Stimulated activated CD4-positive, alpha-beta T cell treated with anti-CD3 and anti-CD28 coated beads, Interleukin-1b, Interleukin-23, amount 100 ng/mL, for 48 hours (primary cell): ENCODE results near the gene ATP6V0A1.
"Not testable (repeated sequence)": the region's sequence is repeated elsewhere in the genome, so short reads cannot be mapped to it uniquely, and the experiment has no call there.

ENCODE experiments used
- DNase-seq: peaks from one replicate; pipeline ENCODE4 v3.0.0-alpha.2; 2020

Gene ATP6V0A1

DNA sequence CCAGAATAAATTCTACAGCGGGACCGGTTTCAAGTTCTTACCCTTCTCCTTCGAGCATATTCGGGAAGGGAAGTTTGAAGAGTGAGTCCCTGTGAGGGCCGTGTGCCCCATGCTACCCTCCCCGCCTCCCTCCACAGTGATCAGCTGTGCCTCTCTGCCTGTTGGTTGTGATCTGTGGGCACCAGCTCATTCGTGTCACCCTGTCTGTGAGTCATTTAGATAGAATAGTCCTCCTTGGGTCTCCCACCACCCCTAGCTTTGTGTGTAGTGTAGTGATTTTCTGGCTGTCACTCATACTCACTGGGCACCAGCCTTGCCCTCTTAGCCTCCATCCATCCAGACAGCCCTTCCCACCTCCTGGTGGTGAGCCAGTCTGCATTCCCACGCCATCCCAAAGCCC is 62.4 kb downstream of the ATP6V0A1 start:
- DNase-seq, result no peak

DNA sequence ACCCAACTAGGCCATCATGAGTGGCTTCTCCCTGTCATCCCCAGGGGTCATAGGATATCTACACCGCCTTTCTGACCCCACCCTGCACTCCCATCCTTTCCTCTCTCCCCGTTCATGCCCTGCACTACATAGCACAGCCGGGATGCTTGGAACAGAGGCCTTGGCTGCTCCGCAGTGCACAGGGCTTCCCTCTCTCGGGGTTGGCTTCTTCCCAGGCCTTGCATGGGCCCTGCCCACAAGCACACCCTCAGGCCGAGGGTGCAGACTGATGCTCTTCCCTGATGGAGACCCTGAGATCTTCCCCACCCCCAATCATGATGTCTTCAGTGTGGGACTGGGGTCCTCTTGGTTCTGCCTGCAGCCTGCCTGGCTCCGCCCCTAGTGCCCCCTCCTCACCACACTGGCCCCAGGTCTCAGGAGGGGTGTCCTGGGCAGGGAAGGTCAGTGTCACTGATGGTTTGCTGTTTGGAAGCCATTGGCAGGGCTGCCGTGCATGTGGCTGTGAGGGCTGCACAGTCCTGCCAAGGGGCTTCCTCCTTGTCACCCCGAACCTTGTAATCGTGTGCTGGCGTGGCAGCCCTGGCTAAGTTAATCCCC is 63.1 kb downstream of the ATP6V0A1 start:
- no peak for DNase-seq

- DNase-seq, result no peak
Measured at GRCh38 chr17:42522263-42522790, 63.6 kb downstream of the ATP6V0A1 start.

DNA sequence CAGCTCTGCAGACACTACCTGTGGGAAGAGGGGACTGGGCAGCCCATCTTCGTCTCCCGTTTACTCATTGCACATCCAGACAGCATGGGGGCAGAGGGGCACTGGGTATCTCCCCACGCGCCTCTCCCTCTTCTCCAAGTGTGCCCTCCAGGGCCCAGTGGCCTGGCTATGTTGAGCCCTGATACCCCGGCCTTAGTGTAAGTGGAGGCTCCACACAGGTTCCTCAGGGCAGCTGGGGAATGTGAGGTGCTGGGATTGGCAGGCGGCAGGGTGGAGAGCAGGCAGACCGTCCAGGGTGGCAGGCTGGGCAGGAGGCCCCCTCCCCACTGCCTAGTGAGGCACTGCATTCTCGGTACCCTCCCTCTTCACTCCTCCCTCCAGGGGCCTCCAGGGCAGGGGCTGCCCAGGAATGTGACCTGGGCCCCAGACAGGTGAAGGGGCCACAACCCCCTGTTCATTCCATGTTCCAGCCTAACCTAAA is 64.2 kb downstream of the ATP6V0A1 start:
- no peak for DNase-seq

GRCh38 chr17:42525221-42525620 is 66.5 kb downstream of the ATP6V0A1 start:
- DNase-seq, result no peak

DNA sequence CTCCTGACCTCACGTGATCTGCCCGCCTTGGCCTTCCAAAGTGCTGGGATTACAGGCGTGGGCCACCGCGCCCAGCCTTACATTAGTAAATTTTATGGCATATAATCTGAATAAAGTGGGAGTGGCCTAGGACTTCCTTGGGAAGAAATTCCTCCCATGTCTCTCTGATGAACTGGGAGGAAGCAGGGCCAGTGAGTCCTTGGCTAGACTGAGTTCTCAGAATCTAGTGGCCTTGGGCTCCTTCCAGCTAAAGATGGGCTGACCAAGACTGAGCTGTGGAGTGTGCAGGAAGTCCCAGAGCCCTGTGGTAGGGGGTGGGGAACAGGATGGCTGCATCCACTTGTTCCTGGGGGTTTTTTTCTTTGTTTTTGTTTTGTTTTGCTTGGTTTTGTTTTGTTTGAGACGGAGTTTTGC is 67.4 kb downstream of the ATP6V0A1 start:
- no peak for DNase-seq

GRCh38 chr17:42527932-42528331 is 69.3 kb downstream of the ATP6V0A1 start:
- DNase-seq, result no peak

DNA sequence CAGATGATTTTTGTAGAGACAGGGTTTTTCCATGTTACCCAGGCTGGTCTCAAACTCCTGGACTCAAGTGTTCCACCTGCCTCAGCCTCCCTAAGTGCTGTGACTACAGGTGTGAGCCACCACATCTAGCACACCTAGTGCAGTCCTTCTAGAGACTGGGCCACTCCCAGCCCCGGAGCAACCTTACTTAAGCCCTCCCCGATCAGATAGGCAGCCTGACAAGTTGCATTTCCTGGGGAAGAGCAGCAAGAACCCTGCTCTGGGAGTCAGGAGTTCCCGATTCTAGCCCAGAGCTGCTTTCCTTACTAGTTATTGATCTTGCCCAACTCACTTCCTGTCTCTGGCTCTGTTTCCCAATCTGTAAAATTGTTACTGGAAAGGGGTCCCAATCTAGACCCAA is 70.4 kb downstream of the ATP6V0A1 start:
- no peak for DNase-seq

GRCh38 chr17:42530952-42531454 is 72.3 kb downstream of the ATP6V0A1 start:
- DNase-seq, result no peak

DNA sequence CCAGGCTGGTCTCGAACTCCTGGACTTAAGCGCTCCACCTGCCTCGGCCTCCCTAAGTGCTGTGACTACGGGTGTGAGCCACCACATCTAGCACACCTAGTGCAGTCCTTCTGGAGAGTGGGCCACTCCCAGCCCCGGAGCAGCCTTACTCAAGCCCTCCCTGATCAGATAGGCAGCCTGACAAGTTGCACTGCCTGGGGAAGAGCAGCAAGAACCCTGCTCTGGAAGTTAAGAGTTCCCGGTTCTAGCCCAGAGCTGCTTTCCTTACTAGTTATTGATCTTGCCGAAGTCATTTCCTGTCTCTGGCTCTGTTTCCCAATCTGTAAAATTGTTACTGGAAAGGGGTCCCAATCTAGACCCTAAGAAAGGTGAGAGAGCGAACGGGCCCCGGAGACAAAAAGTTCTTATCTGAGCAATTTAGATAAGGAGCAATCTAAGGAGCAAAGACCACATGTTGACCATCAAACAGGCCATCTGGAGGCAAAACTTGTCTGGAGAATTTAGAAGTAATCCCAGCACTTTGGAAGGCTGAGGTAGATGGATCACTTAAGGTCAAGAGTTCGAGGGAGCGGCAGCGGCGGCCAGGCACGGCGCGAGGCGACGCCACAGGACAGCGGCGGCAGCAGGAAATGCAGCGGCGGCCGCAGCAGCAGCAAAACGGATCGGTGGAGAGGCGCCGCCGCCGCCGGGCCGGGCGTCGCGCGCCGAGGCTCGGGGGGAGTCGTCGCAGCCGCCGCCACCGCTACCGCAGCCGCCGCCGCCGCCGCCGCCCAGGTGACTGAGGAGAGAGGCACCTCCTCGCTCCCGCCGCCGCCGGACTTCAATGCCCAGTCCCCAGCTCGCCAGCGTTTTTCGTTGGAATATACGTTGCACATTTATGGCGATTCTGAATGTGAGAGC is 73.0 kb downstream of the ATP6V0A1 start:
- DNase-seq, result peak; percentile 43

GRCh38 chr17:42535155-42536047 is 76.7 kb downstream of the ATP6V0A1 start:
- no peak for DNase-seq

DNA sequence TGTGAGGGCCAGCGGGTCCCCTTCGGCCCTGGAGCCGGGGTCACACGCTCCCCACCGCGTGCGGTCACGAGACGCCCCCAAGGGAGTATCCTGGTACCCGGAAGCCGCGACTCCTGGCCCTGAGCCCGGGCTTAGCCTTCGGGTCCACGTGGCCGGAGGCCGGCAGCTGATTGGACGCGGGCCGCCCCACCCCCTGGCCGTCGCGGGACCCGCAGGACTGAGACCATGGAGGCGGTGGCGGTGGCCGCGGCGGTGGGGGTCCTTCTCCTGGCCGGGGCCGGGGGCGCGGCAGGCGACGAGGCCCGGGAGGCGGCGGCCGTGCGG is 77.3 kb downstream of the ATP6V0A1 start, which contains the start of gene NAGLU:
Gene NAGLU, plus strand, starts transcription at position 194 of the 324 bp plus-strand sequence. Its CDS starts 32 bp downstream, at position 226.
- DNase-seq, result peak; percentile 85

DNA sequence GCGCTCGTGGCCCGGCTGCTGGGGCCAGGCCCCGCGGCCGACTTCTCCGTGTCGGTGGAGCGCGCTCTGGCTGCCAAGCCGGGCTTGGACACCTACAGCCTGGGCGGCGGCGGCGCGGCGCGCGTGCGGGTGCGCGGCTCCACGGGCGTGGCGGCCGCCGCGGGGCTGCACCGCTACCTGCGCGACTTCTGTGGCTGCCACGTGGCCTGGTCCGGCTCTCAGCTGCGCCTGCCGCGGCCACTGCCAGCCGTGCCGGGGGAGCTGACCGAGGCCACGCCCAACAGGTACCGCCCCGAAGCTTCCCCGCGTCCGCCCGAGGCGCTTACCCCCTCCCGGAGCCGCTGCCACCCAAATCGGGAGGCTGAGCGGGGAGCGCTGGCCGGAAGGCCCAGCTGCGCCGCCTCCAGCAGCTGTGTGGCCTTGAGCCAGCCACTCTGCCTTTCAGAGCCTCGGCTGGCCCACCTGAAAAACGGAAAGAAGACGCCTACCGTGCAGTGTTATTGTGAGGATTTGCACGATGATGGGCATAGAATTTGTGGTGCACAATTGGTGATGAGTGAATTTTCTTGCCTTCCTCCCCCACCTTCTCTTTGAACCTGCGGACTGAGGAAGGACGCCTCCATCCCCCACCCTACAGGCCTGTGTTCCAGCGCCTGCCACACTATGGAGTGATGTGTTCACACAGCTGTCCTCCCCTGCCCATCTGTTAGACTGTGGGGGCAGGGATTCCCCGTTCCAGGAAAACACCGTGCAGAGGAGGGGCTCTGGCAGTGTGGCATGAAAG is 77.9 kb downstream of the ATP6V0A1 start:
- peak; percentile 72 for DNase-seq

- no peak for DNase-seq
Measured at GRCh38 chr17:42537156-42537805, 78.6 kb downstream of the ATP6V0A1 start.

DNA sequence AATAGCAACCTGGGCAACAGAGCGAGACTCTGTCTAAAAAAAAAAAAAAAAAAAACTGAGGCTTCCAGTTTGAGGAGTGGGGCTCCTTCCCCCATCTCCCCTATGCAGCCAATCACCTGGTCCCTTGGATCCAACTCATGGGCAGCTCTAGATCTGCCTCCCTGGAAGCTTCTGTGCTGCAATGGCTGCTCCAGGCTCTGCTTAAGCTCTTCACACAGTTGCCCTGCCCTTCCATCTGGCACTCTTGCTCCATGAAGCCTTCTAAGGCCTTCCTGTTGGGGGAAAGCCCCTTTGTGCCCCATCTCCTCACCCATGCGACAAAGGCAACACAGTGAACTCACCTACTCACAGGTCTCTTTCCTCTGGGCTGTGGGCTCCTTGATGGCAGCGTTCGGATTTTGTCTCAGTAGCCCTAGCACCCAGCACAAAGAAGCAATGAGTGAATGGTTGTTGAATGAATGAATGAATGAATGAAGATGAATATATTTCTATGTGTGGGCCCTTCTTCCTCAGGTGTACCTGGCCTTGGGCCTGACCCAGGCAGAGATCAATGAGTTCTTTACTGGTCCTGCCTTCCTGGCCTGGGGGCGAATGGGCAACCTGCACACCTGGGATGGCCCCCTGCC is 79.3 kb downstream of the ATP6V0A1 start:
- DNase-seq, result no peak

DNA sequence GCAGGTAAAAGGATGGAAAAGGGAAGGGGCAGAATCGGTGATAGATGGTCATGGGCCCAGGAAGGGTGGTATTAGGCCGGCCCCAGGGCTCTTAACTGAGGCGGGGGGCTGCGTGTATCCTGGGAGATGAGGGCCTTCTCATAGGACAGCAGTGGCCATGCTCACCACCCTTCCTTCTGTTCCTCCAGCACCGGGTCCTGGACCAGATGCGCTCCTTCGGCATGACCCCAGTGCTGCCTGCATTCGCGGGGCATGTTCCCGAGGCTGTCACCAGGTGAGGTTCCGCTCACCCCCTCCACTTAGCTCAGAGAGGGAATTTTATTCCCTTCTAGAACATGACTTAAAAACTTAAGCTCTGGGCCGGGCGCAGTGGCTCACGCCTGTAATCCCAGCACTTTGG is 79.8 kb downstream of the ATP6V0A1 start:
- no peak for DNase-seq

GRCh38 chr17:42540558-42540957 is 81.9 kb downstream of the ATP6V0A1 start:
- DNase-seq, result not testable (repeated sequence)

- no peak for DNase-seq
Measured at GRCh38 chr17:42541041-42541833, 82.6 kb downstream of the ATP6V0A1 start.

DNA sequence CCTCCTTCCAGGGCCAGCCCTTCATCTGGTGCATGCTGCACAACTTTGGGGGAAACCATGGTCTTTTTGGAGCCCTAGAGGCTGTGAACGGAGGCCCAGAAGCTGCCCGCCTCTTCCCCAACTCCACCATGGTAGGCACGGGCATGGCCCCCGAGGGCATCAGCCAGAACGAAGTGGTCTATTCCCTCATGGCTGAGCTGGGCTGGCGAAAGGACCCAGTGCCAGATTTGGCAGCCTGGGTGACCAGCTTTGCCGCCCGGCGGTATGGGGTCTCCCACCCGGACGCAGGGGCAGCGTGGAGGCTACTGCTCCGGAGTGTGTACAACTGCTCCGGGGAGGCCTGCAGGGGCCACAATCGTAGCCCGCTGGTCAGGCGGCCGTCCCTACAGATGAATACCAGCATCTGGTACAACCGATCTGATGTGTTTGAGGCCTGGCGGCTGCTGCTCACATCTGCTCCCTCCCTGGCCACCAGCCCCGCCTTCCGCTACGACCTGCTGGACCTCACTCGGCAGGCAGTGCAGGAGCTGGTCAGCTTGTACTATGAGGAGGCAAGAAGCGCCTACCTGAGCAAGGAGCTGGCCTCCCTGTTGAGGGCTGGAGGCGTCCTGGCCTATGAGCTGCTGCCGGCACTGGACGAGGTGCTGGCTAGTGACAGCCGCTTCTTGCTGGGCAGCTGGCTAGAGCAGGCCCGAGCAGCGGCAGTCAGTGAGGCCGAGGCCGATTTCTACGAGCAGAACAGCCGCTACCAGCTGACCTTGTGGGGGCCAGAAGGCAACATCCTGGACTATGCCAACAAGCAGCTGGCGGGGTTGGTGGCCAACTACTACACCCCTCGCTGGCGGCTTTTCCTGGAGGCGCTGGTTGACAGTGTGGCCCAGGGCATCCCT is 84.8 kb downstream of the ATP6V0A1 start:
- DNase-seq, result no peak
